Measurements from ENCODE around the gene FZD4.

GRCh38 chr11:86948733-86949132, 6.5 kb downstream of the FZD4 start:
- TF ChIP-seq CTCF (IDR thresholded peaks at IDR 0.05 in 2 of 3, conservative IDR thresholded peaks at IDR 0.05 in 1 of 3; ENCODE audit: control insufficient read depth in 2 of 3, extremely low read depth in 1 of 3, insufficient read depth in 1 of 3, low read depth in 3 of 3, low read length in 3 of 3), result no peak
- TF ChIP-seq CHD2 (IDR thresholded peaks at IDR 0.05; ENCODE audit: borderline replicate concordance, low read depth, low read length), result no peak
- no peak for TF ChIP-seq HCFC1 (IDR thresholded peaks at IDR 0.05; ENCODE audit: low read length)
- TF ChIP-seq HDGF (IDR thresholded peaks at IDR 0.05), result no peak
- TF ChIP-seq ZNF207 (IDR thresholded peaks at IDR 0.05; ENCODE audit: borderline replicate concordance), result no peak
- TF ChIP-seq EZH2 (IDR thresholded peaks at IDR 0.05; ENCODE audit: borderline replicate concordance, control insufficient read depth, low read depth, low read length), result no peak
- no peak for TF ChIP-seq YY1 (IDR thresholded peaks at IDR 0.05; ENCODE audit: low read depth, low read length)
- no peak for TF ChIP-seq TAF1 (IDR thresholded peaks at IDR 0.05; ENCODE audit: borderline replicate concordance, low read depth, low read length)

Data from GM12878 (cell line).